DOHH2 (cell line): ENCODE data around the gene TTYH1.

Experiments
- H3F3A ChIP-seq: fragments of 200-600 bp; sonication (generic), shearing (Covaris generic); 2 replicates; pipeline ENCODE4 v1.6.0; 2016; ENCODE audit warnings: antibody characterized with exemption, mild to moderate bottlenecking; ENCODE audit not compliant: control insufficient read depth, insufficient read depth
- H3K27ac ChIP-seq: fragments of 200-600 bp; sonication (generic); 2 replicates; pipeline ENCODE4 v1.5.1; 2014; ENCODE audit warnings: low read depth, mild to moderate bottlenecking, low read length, moderate library complexity
- H3K27me3 ChIP-seq: fragments of 200-600 bp; sonication (generic); 2 replicates; pipeline ENCODE4 v1.6.1; 2014; ENCODE audit warnings: mild to moderate bottlenecking, low read length, mixed read lengths; ENCODE audit not compliant: control insufficient read depth
- H3K36me3 ChIP-seq: fragments of 200-600 bp; sonication (generic); 2 replicates; pipeline ENCODE4 v1.6.1; 2014; ENCODE audit warnings: mild to moderate bottlenecking, low read length, moderate library complexity, mixed read lengths; ENCODE audit not compliant: control insufficient read depth
- H3K4me1 ChIP-seq: fragments of 200-600 bp; sonication (generic); 2 replicates; pipeline ENCODE4 v1.6.1; 2014; ENCODE audit warnings: mild to moderate bottlenecking, low read length, mixed read lengths; ENCODE audit not compliant: control insufficient read depth
- H3K4me2 ChIP-seq: fragments of 200-600 bp; sonication (generic); 2 replicates; pipeline ENCODE4 v1.6.0; 2014; ENCODE audit warnings: mild to moderate bottlenecking, low read length, moderate library complexity
- H3K4me3 ChIP-seq: fragments of 200-600 bp; sonication (generic); 2 replicates; pipeline ENCODE4 v1.5.1; 2014; ENCODE audit warnings: mild to moderate bottlenecking, low read length, mixed read lengths
- H3K79me2 ChIP-seq: fragments of 200-600 bp; sonication (generic); 2 replicates; pipeline ENCODE4 v1.6.1; 2014; ENCODE audit warnings: mild to moderate bottlenecking, low read length, mixed read lengths; ENCODE audit not compliant: control insufficient read depth
- H3K9me2 ChIP-seq: fragments of 200-600 bp; sonication (generic); replicated peaks from 2 replicates; pipeline ENCODE4 v1.6.1; 2014; ENCODE audit warnings: mild to moderate bottlenecking, low read length, mixed read lengths; ENCODE audit not compliant: control insufficient read depth
- H3K9me3 ChIP-seq: fragments of 200-600 bp; sonication (generic); 2 replicates; pipeline ENCODE4 v1.6.1; 2014; ENCODE audit warnings: antibody characterized with exemption, low read length, mixed read lengths; ENCODE audit not compliant: control insufficient read depth, insufficient read depth
- H4K20me1 ChIP-seq: fragments of 200-600 bp; sonication (generic); 2 replicates; pipeline ENCODE4 v1.6.0; 2014; ENCODE audit warnings: low read depth, mild to moderate bottlenecking, antibody characterized with exemption, low read length, moderate library complexity; ENCODE audit not compliant: control insufficient read depth, insufficient read depth
- EZH2phosphoT487 ChIP-seq: fragments of 200-600 bp; sonication (generic); IDR thresholded peaks from 2 replicates; pipeline ENCODE4 v1.6.1; 2017; ENCODE audit warnings: borderline replicate concordance, mild to moderate bottlenecking, antibody characterized with exemption, low read length, moderate library complexity, mixed read lengths
- TF ChIP-seq, protein P1 (sequence below): fragments of 200-600 bp; sonication (generic); IDR thresholded peaks from one replicate; pipeline ENCODE4 v1.5.1; 2014; ENCODE audit warnings: antibody characterized with exemption, mild to moderate bottlenecking, low read depth, low read length; ENCODE audit not compliant: poor library complexity, severe bottlenecking

TTYH1 gene

DNA sequence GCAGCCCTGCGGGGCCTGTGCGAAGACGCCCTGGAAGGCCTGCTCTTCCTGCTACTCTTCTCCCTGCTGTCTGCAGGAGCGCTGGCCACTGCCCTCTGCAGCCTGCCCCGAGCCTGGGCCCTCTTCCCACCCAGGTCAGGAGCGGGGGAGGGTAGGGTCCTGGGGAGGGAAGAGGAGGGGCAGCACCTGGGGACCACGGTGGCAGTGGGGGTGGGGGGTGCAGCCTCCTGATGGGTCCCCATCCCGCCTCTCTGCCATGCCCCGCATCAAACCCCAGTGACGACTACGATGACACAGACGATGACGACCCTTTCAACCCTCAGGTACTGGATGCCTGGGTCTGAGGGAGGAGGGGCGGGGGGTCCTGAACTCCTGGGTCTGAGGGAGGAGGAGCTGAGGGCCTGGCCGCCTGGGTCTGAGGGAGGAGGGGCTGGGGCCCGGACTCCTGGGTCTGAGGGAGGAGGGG, 20.3 kb downstream of the TTYH1 start:
- Histone ChIP-seq H3K4me2 (no peak overlapping the region), H3K9me3 (no peaks in the 10 kb centered on the region), H3K79me2 (peaks cover 3% of the 10 kb centered on the region; the same call in 1 of the 2 replicates), H3F3A (no peaks in the 10 kb centered on the region), H3K9me2 (no peaks in the 10 kb centered on the region), H4K20me1 (peaks cover 10% of the 10 kb centered on the region), H3K36me3 (peaks cover 4% of the 10 kb centered on the region; the same call in 1 of the 2 replicates), H3K4me1 (peaks cover 2% of the 10 kb centered on the region; the same call in 1 of the 2 replicates), H3K27me3 (peaks cover 3% of the 10 kb centered on the region; the same call in 1 of the 2 replicates), H3K27ac (no peak overlapping the region), H3K4me3 (no peak overlapping the region)
- TF ChIP-seq, protein P1, sequence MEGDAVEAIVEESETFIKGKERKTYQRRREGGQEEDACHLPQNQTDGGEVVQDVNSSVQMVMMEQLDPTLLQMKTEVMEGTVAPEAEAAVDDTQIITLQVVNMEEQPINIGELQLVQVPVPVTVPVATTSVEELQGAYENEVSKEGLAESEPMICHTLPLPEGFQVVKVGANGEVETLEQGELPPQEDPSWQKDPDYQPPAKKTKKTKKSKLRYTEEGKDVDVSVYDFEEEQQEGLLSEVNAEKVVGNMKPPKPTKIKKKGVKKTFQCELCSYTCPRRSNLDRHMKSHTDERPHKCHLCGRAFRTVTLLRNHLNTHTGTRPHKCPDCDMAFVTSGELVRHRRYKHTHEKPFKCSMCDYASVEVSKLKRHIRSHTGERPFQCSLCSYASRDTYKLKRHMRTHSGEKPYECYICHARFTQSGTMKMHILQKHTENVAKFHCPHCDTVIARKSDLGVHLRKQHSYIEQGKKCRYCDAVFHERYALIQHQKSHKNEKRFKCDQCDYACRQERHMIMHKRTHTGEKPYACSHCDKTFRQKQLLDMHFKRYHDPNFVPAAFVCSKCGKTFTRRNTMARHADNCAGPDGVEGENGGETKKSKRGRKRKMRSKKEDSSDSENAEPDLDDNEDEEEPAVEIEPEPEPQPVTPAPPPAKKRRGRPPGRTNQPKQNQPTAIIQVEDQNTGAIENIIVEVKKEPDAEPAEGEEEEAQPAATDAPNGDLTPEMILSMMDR: no peak
- TF ChIP-seq EZH2phosphoT487: no peak

GRCh38 chr19:54436031-54436523, 20.8 kb downstream of the TTYH1 start:
- H3K4me3 ChIP-seq: no peak overlapping the region
- H3K79me2 ChIP-seq: peaks cover 5% of the 10 kb centered on the region; the same call in 1 of the 2 replicates
- peaks cover 4% of the 10 kb centered on the region; the same call in 1 of the 2 replicates for H3K36me3 ChIP-seq
- H3K9me3 ChIP-seq: no peaks in the 10 kb centered on the region
- no peaks in the 10 kb centered on the region for H3K4me1 ChIP-seq
- TF ChIP-seq, protein P1: no peak
- no peak for TF ChIP-seq EZH2phosphoT487
- H3K9me2 ChIP-seq: no peaks in the 10 kb centered on the region
- H4K20me1 ChIP-seq: peaks cover 10% of the 10 kb centered on the region
- H3F3A ChIP-seq: no peaks in the 10 kb centered on the region
- no peak overlapping the region for H3K4me2 ChIP-seq
- H3K27me3 ChIP-seq: peaks cover 3% of the 10 kb centered on the region; the same call in 1 of the 2 replicates
- no peak overlapping the region for H3K27ac ChIP-seq

DNA sequence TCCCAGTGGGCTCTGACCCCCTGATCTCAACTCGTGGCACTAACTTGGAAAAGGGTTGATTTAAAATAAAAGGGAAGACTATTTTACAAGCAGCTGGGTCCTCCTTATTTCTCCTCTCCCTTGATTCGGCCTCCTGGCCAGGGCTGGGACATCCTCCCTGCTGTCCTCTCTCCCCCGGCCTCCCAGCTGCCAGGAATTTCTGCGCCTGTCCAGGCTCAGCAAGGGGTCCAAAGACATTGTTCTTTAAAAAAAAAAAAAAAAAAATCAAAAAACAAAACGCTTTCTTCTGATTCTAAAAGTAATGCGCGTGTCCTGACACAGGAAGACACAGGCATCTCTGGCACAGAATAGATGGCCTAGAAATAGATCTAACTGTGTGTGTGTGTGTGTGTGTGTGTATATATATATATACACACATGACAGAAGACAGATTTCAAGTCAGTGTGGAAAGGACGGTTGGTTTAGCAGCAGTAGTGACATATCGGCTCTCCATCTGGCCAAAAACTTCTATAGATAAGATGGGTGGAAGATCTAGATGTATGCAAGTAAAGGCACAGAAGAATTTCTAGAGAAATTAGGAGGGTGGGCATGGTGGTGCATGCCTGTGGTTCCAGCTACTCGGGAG, 21.5 kb downstream of the TTYH1 start:
- H3K4me1 ChIP-seq: no peaks in the 10 kb centered on the region
- no peaks in the 10 kb centered on the region for H3K9me3 ChIP-seq
- no peak for TF ChIP-seq EZH2phosphoT487
- TF ChIP-seq, protein P1: no peak
- no peaks in the 10 kb centered on the region for H3K27me3 ChIP-seq
- H3K4me3 ChIP-seq: no peak overlapping the region
- no peak overlapping the region for H3K4me2 ChIP-seq
- H3K9me2 ChIP-seq: no peaks in the 10 kb centered on the region
- H4K20me1 ChIP-seq: peaks cover 7% of the 10 kb centered on the region
- peaks cover 5% of the 10 kb centered on the region; the same call in 1 of the 2 replicates for H3K79me2 ChIP-seq
- H3F3A ChIP-seq: no peaks in the 10 kb centered on the region
- H3K36me3 ChIP-seq: peaks cover 4% of the 10 kb centered on the region; the same call in 1 of the 2 replicates
- H3K27ac ChIP-seq: no peak overlapping the region
